Lower lobe of right lung (tissue), 2 donors: ENCODE data around the gene C1QB. TPM values are rescaled to one million over a fixed set of nuclear protein-coding genes. Genes with fewer than 3 reads are reported as not detected.

Experiments
- ATAC-seq, 2 donors: fragments of 200-7000 bp; cut with Tn5 transposase; one replicate each; pipeline ENCODE4 v1.9.1; 2020 to 2022; ENCODE audit warnings: mild to moderate bottlenecking in 2 of 2, moderate library complexity in 2 of 2
- DNase-seq: peaks from one replicate; pipeline ENCODE4 v3.0.0-alpha.2; 2020
- H3K27ac ChIP-seq: fragments of 200-600 bp; one replicate; pipeline ENCODE4 v1.8.0; 2022
- H3K27me3 ChIP-seq: fragments of 200-600 bp; one replicate; pipeline ENCODE4 v1.8.0; 2022; ENCODE audit warnings: low read depth
- H3K36me3 ChIP-seq: fragments of 200-600 bp; one replicate; pipeline ENCODE4 v1.8.0; 2022; ENCODE audit warnings: mild to moderate bottlenecking
- H3K4me1 ChIP-seq: fragments of 200-600 bp; one replicate; pipeline ENCODE4 v1.8.0; 2022
- H3K4me3 ChIP-seq: fragments of 200-600 bp; one replicate; pipeline ENCODE4 v1.8.0; 2022; ENCODE audit warnings: mild to moderate bottlenecking
- H3K9me3 ChIP-seq: fragments of 200-600 bp; one replicate; pipeline ENCODE4 v1.8.0; 2022
- intact Hi-C: fragments of 100-400 bp; cut with DNase I; formaldehyde crosslinking; loops from one replicate; pipeline ENCODE4 v1.11.0; 2022
- total RNA-seq: library from RNA; stranded (reverse); fragmentation: NEBNext Ultra II Directional; extraction: Animal tissue kit (Norgen Biotek cat#: 25700); gene quantifications from one replicate; pipeline ENCODE4 v1.2.1, GENCODE V29; 2021
- TF ChIP-seq, protein P1 (sequence below): fragments of 200-600 bp; IDR thresholded peaks from one replicate; pipeline ENCODE4 v1.8.0; 2022; ENCODE audit warnings: antibody characterized with exemption, mild to moderate bottlenecking
- donor health status: DM: no; HTN: yes; CAD: no; lungs with severe emphysema.

C1QB gene
- total RNA-seq, 1 donor from 2014 or later, result 1,524 TPM

DNA sequence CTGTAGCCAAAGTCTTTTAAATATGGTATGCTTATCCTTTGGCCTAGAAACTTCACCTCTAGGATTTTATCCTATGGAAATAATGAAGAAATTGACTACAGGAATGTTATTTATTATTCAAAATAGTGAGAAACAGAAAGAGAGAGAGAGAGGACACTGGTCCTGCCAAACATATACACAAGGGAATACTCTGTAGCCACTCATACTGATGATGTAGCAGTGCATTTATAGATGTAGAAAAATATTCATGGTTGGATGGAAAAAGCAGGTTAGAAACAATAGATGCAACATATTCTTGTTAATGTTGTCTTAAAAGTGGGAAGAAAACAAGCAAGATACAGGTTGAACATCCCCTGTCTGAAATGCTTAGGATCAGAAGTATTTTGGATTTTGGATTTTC lies 35.4 kb downstream of the C1QB start:
- no peak overlapping the region for H3K27ac ChIP-seq
- no peaks in the 10 kb centered on the region for H3K4me1 ChIP-seq
- peaks cover 25% of the 10 kb centered on the region for H3K27me3 ChIP-seq
- intact Hi-C loops, result no loop called here
- ATAC-seq, result no peak
- H3K36me3 ChIP-seq, result no peaks in the 10 kb centered on the region
- no peak overlapping the region for H3K4me3 ChIP-seq
- H3K9me3 ChIP-seq, result no peaks in the 10 kb centered on the region
- no peak for DNase-seq
- TF ChIP-seq, protein P1, sequence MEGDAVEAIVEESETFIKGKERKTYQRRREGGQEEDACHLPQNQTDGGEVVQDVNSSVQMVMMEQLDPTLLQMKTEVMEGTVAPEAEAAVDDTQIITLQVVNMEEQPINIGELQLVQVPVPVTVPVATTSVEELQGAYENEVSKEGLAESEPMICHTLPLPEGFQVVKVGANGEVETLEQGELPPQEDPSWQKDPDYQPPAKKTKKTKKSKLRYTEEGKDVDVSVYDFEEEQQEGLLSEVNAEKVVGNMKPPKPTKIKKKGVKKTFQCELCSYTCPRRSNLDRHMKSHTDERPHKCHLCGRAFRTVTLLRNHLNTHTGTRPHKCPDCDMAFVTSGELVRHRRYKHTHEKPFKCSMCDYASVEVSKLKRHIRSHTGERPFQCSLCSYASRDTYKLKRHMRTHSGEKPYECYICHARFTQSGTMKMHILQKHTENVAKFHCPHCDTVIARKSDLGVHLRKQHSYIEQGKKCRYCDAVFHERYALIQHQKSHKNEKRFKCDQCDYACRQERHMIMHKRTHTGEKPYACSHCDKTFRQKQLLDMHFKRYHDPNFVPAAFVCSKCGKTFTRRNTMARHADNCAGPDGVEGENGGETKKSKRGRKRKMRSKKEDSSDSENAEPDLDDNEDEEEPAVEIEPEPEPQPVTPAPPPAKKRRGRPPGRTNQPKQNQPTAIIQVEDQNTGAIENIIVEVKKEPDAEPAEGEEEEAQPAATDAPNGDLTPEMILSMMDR, result no peak

DNA sequence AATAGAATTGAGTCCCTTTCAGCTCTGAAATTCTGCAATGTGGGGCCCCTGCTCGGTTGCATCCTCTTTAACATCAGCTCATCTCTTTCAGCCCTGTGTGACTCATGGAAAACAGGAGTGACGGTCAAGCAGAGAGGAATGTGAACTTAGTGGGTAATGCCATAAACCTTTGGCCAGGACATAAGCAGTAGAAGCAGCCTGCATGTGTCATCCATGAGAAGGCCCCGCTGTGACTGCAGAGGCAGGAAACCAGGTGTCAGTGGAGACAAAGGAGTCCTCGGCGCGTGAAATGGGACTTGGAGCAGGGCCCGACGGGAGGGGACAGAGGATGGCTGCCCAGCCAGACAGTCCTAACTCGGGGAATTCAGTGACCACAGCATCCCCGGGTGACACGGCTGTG lies 36.5 kb downstream of the C1QB start:
- no peak overlapping the region for H3K4me3 ChIP-seq
- ATAC-seq, result no peak
- peaks cover 24% of the 10 kb centered on the region for H3K27me3 ChIP-seq
- H3K4me1 ChIP-seq, result no peaks in the 10 kb centered on the region
- H3K27ac ChIP-seq, result no peak overlapping the region
- TF ChIP-seq, protein P1, result no peak
- H3K36me3 ChIP-seq, result no peaks in the 10 kb centered on the region
- intact Hi-C loops, result no loop called here
- H3K9me3 ChIP-seq, result no peaks in the 10 kb centered on the region
- no peak for DNase-seq

DNA sequence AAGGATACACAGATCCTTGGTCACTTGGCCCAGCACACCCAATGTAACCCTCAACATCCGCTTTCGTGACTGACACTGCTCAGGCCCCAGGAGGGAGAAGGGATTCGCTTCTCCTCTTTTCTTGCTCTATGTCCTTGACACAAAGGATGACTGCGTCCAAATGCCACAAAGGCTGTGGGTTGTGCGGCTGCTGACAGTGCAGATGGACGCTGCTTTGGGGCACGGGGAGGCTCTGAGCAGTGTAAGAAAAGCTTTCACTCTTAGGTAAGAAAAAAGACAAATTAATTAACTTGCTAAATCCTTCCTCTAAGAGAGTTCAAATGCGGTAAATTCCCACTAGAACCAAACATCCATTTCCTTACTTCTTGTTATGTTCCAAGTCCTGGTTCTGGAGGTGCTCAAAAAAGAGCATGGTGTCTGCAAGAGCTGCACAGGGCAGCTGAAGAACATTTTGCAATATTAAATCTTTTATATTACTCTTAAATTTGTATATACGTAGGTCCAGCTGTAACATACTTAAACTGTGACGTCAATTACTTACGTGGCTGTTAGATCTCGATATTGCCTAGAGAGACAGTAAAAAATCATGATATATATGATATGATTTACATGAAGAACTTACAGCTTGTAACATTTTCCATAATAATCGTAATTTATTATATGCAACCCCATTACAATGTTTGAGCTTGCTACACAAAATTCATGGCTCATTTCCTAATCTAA lies 38.2 kb downstream of the C1QB start:
- Histone ChIP-seq H3K9me3 (no peaks in the 10 kb centered on the region), H3K4me3 (no peak overlapping the region), H3K27ac (no peak overlapping the region), H3K36me3 (no peaks in the 10 kb centered on the region), H3K27me3 (peaks cover 14% of the 10 kb centered on the region), H3K4me1 (no peaks in the 10 kb centered on the region)
- intact Hi-C loops, result no loop called here
- no peak for ATAC-seq
- no peak for DNase-seq
- TF ChIP-seq, protein P1, result no peak

DNA sequence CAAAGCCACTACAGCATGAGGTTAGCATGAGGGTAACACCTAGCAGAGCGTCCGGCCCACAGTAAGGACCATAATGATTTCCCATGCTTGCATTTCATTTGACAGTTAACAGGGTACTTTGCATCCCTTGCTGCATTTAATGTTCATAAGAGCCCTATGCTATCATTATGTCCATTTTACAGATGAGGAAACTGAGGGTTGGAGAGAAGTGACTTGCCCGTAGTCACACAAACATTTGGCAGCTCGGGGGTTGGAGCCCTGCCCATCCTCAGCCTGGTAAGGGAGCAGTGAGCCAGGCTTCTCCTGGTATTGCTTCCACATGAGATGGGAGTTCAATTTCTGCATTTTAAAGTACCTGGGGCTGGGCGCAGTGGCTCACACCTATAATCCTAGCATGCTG lies 41.1 kb downstream of the C1QB start:
- intact Hi-C loops, result no loop called here
- no peak overlapping the region for H3K4me3 ChIP-seq
- ATAC-seq, result no peak
- TF ChIP-seq, protein P1, result no peak
- no peak overlapping the region for H3K27ac ChIP-seq
- no peaks in the 10 kb centered on the region for H3K4me1 ChIP-seq
- DNase-seq, result no peak
- no peaks in the 10 kb centered on the region for H3K36me3 ChIP-seq
- H3K27me3 ChIP-seq, result peaks cover 7% of the 10 kb centered on the region
- no peaks in the 10 kb centered on the region for H3K9me3 ChIP-seq

DNA sequence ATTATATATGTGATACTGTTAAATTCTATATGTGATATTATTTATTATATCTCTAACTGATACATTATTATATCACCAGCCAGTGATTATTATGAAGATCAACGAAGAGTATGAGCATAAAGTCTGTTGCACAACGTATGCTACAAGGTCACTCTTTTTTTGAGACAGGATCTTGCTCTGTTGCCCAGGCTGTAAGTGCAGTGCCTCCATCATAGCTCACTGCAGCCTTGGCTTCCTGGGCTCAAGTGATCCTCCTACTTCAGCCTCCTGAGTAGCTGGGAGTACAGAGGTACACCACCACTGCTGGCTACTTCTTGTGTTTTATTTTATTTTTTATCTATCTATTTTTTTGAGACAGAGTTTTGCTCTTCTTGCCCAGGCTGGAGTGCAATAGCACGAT lies 43.6 kb downstream of the C1QB start:
- TF ChIP-seq, protein P1, result no peak
- H3K9me3 ChIP-seq, result no peaks in the 10 kb centered on the region
- H3K27ac ChIP-seq, result no peak overlapping the region
- intact Hi-C loops, result no loop called here
- H3K36me3 ChIP-seq, result no peaks in the 10 kb centered on the region
- ATAC-seq (no peak), DNase-seq (no peak)
- peaks cover 6% of the 10 kb centered on the region for H3K27me3 ChIP-seq
- H3K4me3 ChIP-seq, result no peak overlapping the region
- H3K4me1 ChIP-seq, result no peaks in the 10 kb centered on the region
